ENCODE data around the gene OR51D1.

DNA sequence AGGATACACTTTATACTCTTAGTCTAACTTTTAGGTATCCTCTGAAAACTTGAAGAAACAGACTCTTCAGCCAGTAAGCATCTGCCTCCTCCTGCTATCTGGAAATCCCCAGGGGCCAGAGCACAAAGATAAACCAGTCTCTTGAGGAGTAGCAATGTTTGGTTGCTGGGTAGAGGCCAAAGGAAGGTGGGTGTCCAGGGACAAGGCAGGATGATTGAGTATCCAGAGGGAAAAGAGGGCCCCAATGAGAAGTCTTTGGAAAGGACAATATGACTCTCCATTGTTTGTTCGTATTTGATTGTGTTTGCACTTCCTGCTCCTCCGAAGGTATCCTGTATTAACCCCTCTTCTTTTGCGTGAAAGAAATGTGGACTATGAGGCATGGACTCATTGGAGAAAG, 48.3 kb upstream of the OR51D1 start:
- TF ChIP-seq EZH2 (IDR thresholded peaks at IDR 0.05) (no peak), POLR2AphosphoS5 (IDR thresholded peaks at IDR 0.05; ENCODE audit: borderline replicate concordance, low read depth, low read length) (no peak), FOXP2 (optimal IDR thresholded peaks at IDR 0.05; ENCODE audit: control extremely low read depth, extremely low read length, insufficient read depth) (no peak)
